Uterus (tissue), 4 donors: Measurements from ENCODE around the gene PPIC. TPM values are rescaled to one million over a fixed set of nuclear protein-coding genes. Genes with fewer than 3 reads are reported as not detected.

Experiments
- DNase-seq, 2 donors: peaks; one replicate each; pipeline ENCODE4 v3.0.0-alpha.2; 2019 to 2020
- H3K27ac ChIP-seq, 2 donors: fragments of 200-600 bp; sonication (generic); 1 replicate in 1 of 2; 2 replicates in 1 of 2; pipeline ENCODE4 v1.5.1; 2016 to 2018
- H3K27me3 ChIP-seq, 2 donors: fragments of 200-600 bp; sonication (generic); one replicate each; pipeline ENCODE4 v1.5.1; 2018 to 2019; ENCODE audit warnings: control low read depth in 1 of 2
- H3K36me3 ChIP-seq, 2 donors: fragments of 200-600 bp; sonication (generic); one replicate each; pipeline ENCODE4 v1.5.1; 2019; ENCODE audit warnings: control low read depth in 1 of 2
- H3K4me1 ChIP-seq, 2 donors: fragments of 200-600 bp; sonication (generic); one replicate each; pipeline ENCODE4 v1.5.1; 2018 to 2019; ENCODE audit warnings: control low read depth in 1 of 2
- H3K4me3 ChIP-seq, 2 donors: fragments of 200-600 bp; sonication (generic); 1 replicate in 1 of 2; 2 replicates in 1 of 2; pipeline ENCODE4 v1.5.1; 2018 to 2019; ENCODE audit warnings: mild to moderate bottlenecking in 1 of 2
- H3K9me3 ChIP-seq, 2 donors: fragments of 200-600 bp; sonication (generic); one replicate each; pipeline ENCODE4 v1.5.1; 2019; ENCODE audit warnings: control low read depth in 1 of 2
- CTCF ChIP-seq, 4 experiments: fragments of 200-600 bp in 2 of 4; fragments of 450-650 bp in 2 of 4; sonication (generic) in 2 of 4; IDR thresholded peaks; one replicate each; pipeline ENCODE4 v1.5.1; 2016 to 2019; ENCODE audit warnings: antibody characterized with exemption in 4 of 4, mild to moderate bottlenecking in 2 of 4, moderate library complexity in 1 of 4
- POLR2A ChIP-seq, 2 donors: fragments of 450-650 bp; IDR thresholded peaks; one replicate each; pipeline ENCODE4 v1.6.1; 2016; ENCODE audit warnings: antibody characterized with exemption in 2 of 2, mild to moderate bottlenecking in 1 of 2, moderate library complexity in 1 of 2
- intact Hi-C: fragments of 100-400 bp; cut with DNase I; formaldehyde crosslinking; loops from one replicate; pipeline ENCODE4 v1.15.1; 2023; ENCODE audit warnings: low total_unique reads
- total RNA-seq, 4 donors: library from RNA; depleted of rRNA in 3 of 4; stranded (reverse); fragments of >200 nt in 3 of 4; gene quantifications; one replicate each; pipeline versions ENCODE4 v1.1.0 to v1.2.4, GENCODE V29; 2014 to 2023
- donor health status: DM: yes; HTN: yes; CAD: no.

PPIC gene
- total RNA-seq: 10 to 100 TPM; 22.3 to 41.7 (median 27.7) TPM

- peak; percentile 75 to 81 for DNase-seq
- Histone ChIP-seq H3K27ac (peak within 1 kb of the TSS; percentile 85 to 88), H3K9me3 (no peaks in the 10 kb centered on the region), H3K4me3 (peak within 1 kb of the TSS; percentile 73 to 84), H3K36me3 (no peaks in the 10 kb centered on the region), H3K4me1 (no peaks in the 10 kb centered on the region), H3K27me3 (no peaks in the 10 kb centered on the region)
- intact Hi-C loops: no loop called here
- TF ChIP-seq POLR2A (IDR thresholded peaks at IDR 0.05) (peak; percentile 29 to 59), CTCF (IDR thresholded peaks at IDR 0.05) (no peak)
Observed at GRCh38 chr5:123036391-123037103, at the start of gene PPIC. Gene PPIC (minus strand): TSS chr5:123036725. CDS start chr5:123036625, 100 bp downstream.

GRCh38 chr5:123085638-123086286 is 49.2 kb upstream of the PPIC start:
- no peak overlapping the region for H3K4me3 ChIP-seq
- no peak for DNase-seq
- no peak overlapping the region for H3K27ac ChIP-seq
- H3K36me3 ChIP-seq: no peaks in the 10 kb centered on the region
- peaks cover 11 to 24% of the 10 kb centered on the region in 2 donors for H3K27me3 ChIP-seq
- intact Hi-C loops: no loop called here
- TF ChIP-seq CTCF (IDR thresholded peaks at IDR 0.05) (no peak), POLR2A (IDR thresholded peaks at IDR 0.05) (no peak)
- no peaks in the 10 kb centered on the region for H3K9me3 ChIP-seq
- H3K4me1 ChIP-seq: no peaks in the 10 kb centered on the region

- TF ChIP-seq POLR2A (IDR thresholded peaks at IDR 0.05) (no peak), CTCF (IDR thresholded peaks at IDR 0.05) (no peak)
- H3K27me3 ChIP-seq: peaks cover 11 to 24% of the 10 kb centered on the region in 2 donors
- H3K9me3 ChIP-seq: no peaks in the 10 kb centered on the region
- H3K4me1 ChIP-seq: no peaks in the 10 kb centered on the region
- H3K36me3 ChIP-seq: no peaks in the 10 kb centered on the region
- intact Hi-C loops: no loop called here
- no peak overlapping the region for H3K4me3 ChIP-seq
- no peak overlapping the region for H3K27ac ChIP-seq
- DNase-seq: no peak
Observed at GRCh38 chr5:123084730-123085605, 48.4 kb upstream of the PPIC start.

- H3K27ac ChIP-seq: no peak overlapping the region
- H3K4me3 ChIP-seq: no peak overlapping the region
Observed at GRCh38 chr5:123083298-123083697, 46.8 kb upstream of the PPIC start.

More at GRCh38 chr5:123083298-123083697, 46.8 kb upstream of the PPIC start:
- intact Hi-C loops: no loop called here
- Histone ChIP-seq H3K27me3 (peaks cover 11 to 19% of the 10 kb centered on the region in 2 donors), H3K4me1 (no peaks in the 10 kb centered on the region), H3K36me3 (no peaks in the 10 kb centered on the region), H3K9me3 (no peaks in the 10 kb centered on the region)
- TF ChIP-seq CTCF (IDR thresholded peaks at IDR 0.05) (no peak), POLR2A (IDR thresholded peaks at IDR 0.05) (no peak)
- DNase-seq: no peak
